Osteoblast (primary cell): ENCODE results near the gene EFCAB6. TPM values are rescaled to one million over a fixed set of nuclear protein-coding genes. Genes with fewer than 3 reads are reported as not detected.

Experiments used
- DNase-seq: peaks from one replicate; pipeline ENCODE4 v3.0.0; 2011; ENCODE audit warnings: low spot score, mixed read lengths; ENCODE audit not compliant: insufficient read length; ENCODE audit errors: missing footprints
- H2AFZ ChIP-seq: 2 replicates; pipeline ENCODE4 v1.6.0; 2011; ENCODE audit warnings: mild to moderate bottlenecking, low read length
- H3K27ac ChIP-seq: 2 replicates; pipeline ENCODE4 v1.5.1; 2011; ENCODE audit warnings: mild to moderate bottlenecking, low read depth, low read length, moderate library complexity
- H3K27me3 ChIP-seq: 2 replicates; pipeline ENCODE4 v1.6.0; 2012; ENCODE audit warnings: mild to moderate bottlenecking, control low read depth, inconsistent platforms, low read length, moderate library complexity; ENCODE audit not compliant: insufficient read depth
- H3K36me3 ChIP-seq: 2 replicates; pipeline ENCODE4 v1.5.1; 2011; ENCODE audit warnings: mild to moderate bottlenecking, low read length, control low read depth, moderate library complexity; ENCODE audit not compliant: insufficient read depth
- H3K4me1 ChIP-seq: 2 replicates; pipeline ENCODE4 v1.5.1; 2011; ENCODE audit warnings: mild to moderate bottlenecking, low read length, control low read depth, moderate library complexity; ENCODE audit not compliant: insufficient read depth
- H3K4me2 ChIP-seq: 2 replicates; pipeline ENCODE4 v1.6.0; 2011; ENCODE audit warnings: mild to moderate bottlenecking, low read length; ENCODE audit not compliant: insufficient read depth
- H3K4me3 ChIP-seq: fragments of 200-600 bp; sonication (generic); 3 replicates; pipeline ENCODE4 v1.5.1; 2012; ENCODE audit warnings: mild to moderate bottlenecking, low read length, inconsistent platforms; ENCODE audit not compliant: insufficient read depth
- H3K79me2 ChIP-seq: 2 replicates; pipeline ENCODE4 v1.6.0; 2012; ENCODE audit warnings: mild to moderate bottlenecking, low read length, control low read depth, inconsistent platforms; ENCODE audit not compliant: insufficient read depth
- H3K9me3 ChIP-seq: 2 replicates; pipeline ENCODE4 v1.5.1; 2011; ENCODE audit warnings: low read depth, low read length, control low read depth
- H4K20me1 ChIP-seq: 2 replicates; pipeline ENCODE4 v1.6.0; 2012; ENCODE audit warnings: mild to moderate bottlenecking, low read length, control low read depth; ENCODE audit not compliant: insufficient read depth
- total RNA-seq: library from RNA; depleted of rRNA; stranded (reverse); fragments of >200 nt; gene quantifications from 2 replicates; pipeline ENCODE4 v1.2.3, GENCODE V29; 2012
- TF ChIP-seq, protein P1 (sequence below): IDR thresholded peaks from 2 replicates; pipeline ENCODE4 v1.5.1; 2011; ENCODE audit warnings: mild to moderate bottlenecking, low read depth, low read length, moderate library complexity; ENCODE audit errors: extremely low read depth

The EFCAB6 gene
- total RNA-seq, 1 donor = 1.8 TPM

DNA sequence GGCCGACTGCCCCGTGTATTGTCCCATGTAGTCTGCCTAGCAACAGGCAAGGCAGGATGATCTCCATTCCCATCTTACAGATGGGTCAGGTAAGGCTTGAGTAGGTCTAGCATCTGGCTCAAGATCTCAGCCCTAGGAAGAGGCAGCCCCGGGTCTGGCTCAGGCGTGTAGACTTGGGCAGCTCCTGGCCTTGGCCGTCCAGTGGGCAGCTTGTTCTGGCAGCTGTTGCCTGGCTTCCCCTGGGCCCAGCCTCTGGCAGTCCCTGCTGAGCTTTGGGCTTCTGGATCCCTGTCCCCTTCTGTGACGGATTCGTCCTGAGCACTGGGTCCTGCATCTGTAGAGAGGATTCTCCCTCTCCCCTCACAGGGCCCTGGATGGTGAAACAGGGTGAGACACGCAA lies 327.9 kb downstream of the EFCAB6 start:
- Histone ChIP-seq H3K9me3 (no peaks in the 10 kb centered on the region), H4K20me1 (no peaks in the 10 kb centered on the region), H3K4me3 (no peak overlapping the region), H3K79me2 (no peaks in the 10 kb centered on the region), H3K36me3 (no peaks in the 10 kb centered on the region), H3K27me3 (no peaks in the 10 kb centered on the region), H3K4me1 (no peaks in the 10 kb centered on the region), H3K4me2 (no peak overlapping the region), H2AFZ (no peak overlapping the region), H3K27ac (no peak overlapping the region)
- TF ChIP-seq, protein P1, sequence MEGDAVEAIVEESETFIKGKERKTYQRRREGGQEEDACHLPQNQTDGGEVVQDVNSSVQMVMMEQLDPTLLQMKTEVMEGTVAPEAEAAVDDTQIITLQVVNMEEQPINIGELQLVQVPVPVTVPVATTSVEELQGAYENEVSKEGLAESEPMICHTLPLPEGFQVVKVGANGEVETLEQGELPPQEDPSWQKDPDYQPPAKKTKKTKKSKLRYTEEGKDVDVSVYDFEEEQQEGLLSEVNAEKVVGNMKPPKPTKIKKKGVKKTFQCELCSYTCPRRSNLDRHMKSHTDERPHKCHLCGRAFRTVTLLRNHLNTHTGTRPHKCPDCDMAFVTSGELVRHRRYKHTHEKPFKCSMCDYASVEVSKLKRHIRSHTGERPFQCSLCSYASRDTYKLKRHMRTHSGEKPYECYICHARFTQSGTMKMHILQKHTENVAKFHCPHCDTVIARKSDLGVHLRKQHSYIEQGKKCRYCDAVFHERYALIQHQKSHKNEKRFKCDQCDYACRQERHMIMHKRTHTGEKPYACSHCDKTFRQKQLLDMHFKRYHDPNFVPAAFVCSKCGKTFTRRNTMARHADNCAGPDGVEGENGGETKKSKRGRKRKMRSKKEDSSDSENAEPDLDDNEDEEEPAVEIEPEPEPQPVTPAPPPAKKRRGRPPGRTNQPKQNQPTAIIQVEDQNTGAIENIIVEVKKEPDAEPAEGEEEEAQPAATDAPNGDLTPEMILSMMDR = no peak
- peak; percentile 48 for DNase-seq

DNA sequence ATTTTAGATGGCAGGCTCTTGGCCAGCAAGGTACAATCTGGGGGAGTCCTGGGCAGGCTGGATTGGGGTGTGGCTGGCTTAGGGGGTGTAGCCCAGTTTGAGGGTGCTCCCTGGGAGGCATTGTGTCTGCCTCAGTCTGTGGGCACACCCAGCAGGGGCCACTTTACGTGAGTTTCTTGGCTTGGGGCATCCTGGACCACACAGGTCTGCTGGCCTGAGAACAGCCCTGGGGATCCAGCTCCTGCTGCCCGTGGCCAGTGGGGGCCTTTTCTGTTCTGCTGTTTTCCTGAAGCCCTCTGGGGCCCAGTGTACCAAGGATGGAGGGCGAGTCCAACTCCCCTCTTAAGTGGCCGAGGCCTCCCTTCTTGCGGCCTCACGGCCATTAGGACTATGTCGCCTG lies 328.4 kb downstream of the EFCAB6 start:
- H4K20me1 ChIP-seq = no peaks in the 10 kb centered on the region
- no peaks in the 10 kb centered on the region for H3K36me3 ChIP-seq
- no peak overlapping the region for H2AFZ ChIP-seq
- no peak overlapping the region for H3K4me2 ChIP-seq
- TF ChIP-seq, protein P1 = no peak
- H3K9me3 ChIP-seq = no peaks in the 10 kb centered on the region
- no peaks in the 10 kb centered on the region for H3K4me1 ChIP-seq
- H3K4me3 ChIP-seq = no peak overlapping the region
- H3K27ac ChIP-seq = no peak overlapping the region
- no peak for DNase-seq
- no peaks in the 10 kb centered on the region for H3K27me3 ChIP-seq
- no peaks in the 10 kb centered on the region for H3K79me2 ChIP-seq

DNA sequence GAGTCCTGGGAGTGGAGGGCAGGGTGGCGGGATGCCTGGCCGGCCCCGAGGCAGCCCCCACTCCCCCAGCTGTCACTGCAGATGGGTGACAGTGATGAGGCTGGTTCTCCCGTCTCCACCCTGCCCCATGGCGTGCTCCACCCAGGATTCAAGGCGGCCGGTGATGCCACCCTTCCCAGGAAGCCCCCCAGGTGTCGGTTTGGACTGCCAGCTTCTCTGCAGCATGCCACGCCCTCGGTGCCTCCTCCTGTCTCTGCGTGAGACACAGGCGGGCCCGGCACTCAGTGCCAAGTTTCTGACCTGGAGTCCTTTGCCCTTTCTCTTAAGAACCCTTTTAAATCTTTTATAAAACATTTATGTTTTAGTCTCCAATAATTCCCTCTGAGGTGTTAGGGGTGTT lies 328.8 kb downstream of the EFCAB6 start:
- Histone ChIP-seq H4K20me1 (no peaks in the 10 kb centered on the region), H3K4me2 (no peak overlapping the region), H3K27me3 (no peaks in the 10 kb centered on the region), H3K27ac (no peak overlapping the region), H3K4me3 (no peak overlapping the region), H3K79me2 (no peaks in the 10 kb centered on the region), H2AFZ (no peak overlapping the region), H3K9me3 (no peaks in the 10 kb centered on the region), H3K36me3 (no peaks in the 10 kb centered on the region), H3K4me1 (no peaks in the 10 kb centered on the region)
- no peak for DNase-seq
- TF ChIP-seq, protein P1 = no peak

DNA sequence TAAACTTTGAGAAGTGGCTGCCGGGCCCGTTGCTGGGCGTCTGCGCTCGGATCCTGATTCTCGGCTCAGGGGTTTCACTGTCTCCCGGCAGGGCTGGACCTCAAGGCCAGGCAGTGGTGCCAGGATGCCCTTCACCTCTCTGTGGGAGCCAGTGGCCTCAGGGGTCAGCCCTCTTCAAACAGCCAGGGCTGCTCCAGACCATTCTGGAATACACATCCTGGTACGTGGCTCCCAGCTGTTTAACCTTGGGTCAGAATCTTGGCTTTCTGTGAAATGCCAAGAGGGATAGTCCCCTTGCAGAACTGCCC lies 329.8 kb downstream of the EFCAB6 start:
- DNase-seq = peak; percentile 52

More for the DNA sequence above, 329.8 kb downstream of the EFCAB6 start:
- H3K27ac ChIP-seq = no peak overlapping the region
- H3K27me3 ChIP-seq = no peaks in the 10 kb centered on the region
- no peaks in the 10 kb centered on the region for H3K4me1 ChIP-seq
- no peaks in the 10 kb centered on the region for H3K9me3 ChIP-seq
- no peaks in the 10 kb centered on the region for H3K36me3 ChIP-seq
- TF ChIP-seq, protein P1 = no peak
- H3K4me2 ChIP-seq = no peak overlapping the region
- H4K20me1 ChIP-seq = no peaks in the 10 kb centered on the region
- H2AFZ ChIP-seq = no peak overlapping the region
- H3K4me3 ChIP-seq = no peak overlapping the region
- H3K79me2 ChIP-seq = no peaks in the 10 kb centered on the region
